GM23248 (cell line): Measurements from ENCODE around the gene PLCB2. TPM values are rescaled to one million over a fixed set of nuclear protein-coding genes. Genes with fewer than 3 reads are reported as not detected.

ENCODE experiments used
- DNase-seq: peaks from one replicate; pipeline ENCODE4 v3.0.0-alpha.2; 2015
- H2AFZ ChIP-seq: fragments of 200-600 bp; sonication (generic); 2 replicates; pipeline ENCODE4 v1.6.1; 2016; ENCODE audit warnings: antibody characterized with exemption
- H3F3A ChIP-seq: fragments of 200-600 bp; sonication (generic); 2 replicates; pipeline ENCODE4 v1.6.1; 2016; ENCODE audit warnings: mild to moderate bottlenecking, antibody characterized with exemption, mixed run types; ENCODE audit not compliant: insufficient read depth
- H3K27ac ChIP-seq: fragments of 200-600 bp; sonication (generic); 2 replicates; pipeline ENCODE4 v1.5.1; 2016; ENCODE audit warnings: mild to moderate bottlenecking
- H3K27me3 ChIP-seq: fragments of 200-600 bp; sonication (generic); replicated peaks from 2 replicates; pipeline ENCODE4 v1.6.1; 2016; ENCODE audit warnings: mild to moderate bottlenecking; ENCODE audit not compliant: insufficient read depth
- H3K36me3 ChIP-seq: fragments of 200-600 bp; sonication (generic); 2 replicates; pipeline ENCODE4 v1.6.1; 2016; ENCODE audit warnings: low read depth, mild to moderate bottlenecking
- H3K4me1 ChIP-seq: fragments of 200-600 bp; sonication (generic); 2 replicates; pipeline ENCODE4 v1.6.1; 2016; ENCODE audit warnings: mild to moderate bottlenecking; ENCODE audit not compliant: insufficient read depth
- H3K4me2 ChIP-seq: fragments of 200-600 bp; sonication (generic); one replicate; pipeline ENCODE4 v1.6.1; 2016; ENCODE audit warnings: mild to moderate bottlenecking; ENCODE audit not compliant: unreplicated experiment
- H3K4me3 ChIP-seq: fragments of 200-600 bp; sonication (generic); 2 replicates; pipeline ENCODE4 v1.5.1; 2016; ENCODE audit warnings: mild to moderate bottlenecking
- H3K79me2 ChIP-seq: fragments of 200-600 bp; sonication (generic); 2 replicates; pipeline ENCODE4 v1.6.1; 2016; ENCODE audit warnings: mild to moderate bottlenecking; ENCODE audit not compliant: insufficient read depth
- H3K9ac ChIP-seq: fragments of 200-600 bp; sonication (generic); 2 replicates; pipeline ENCODE4 v1.6.1; 2016; ENCODE audit warnings: mild to moderate bottlenecking
- H3K9me2 ChIP-seq: fragments of 200-600 bp; sonication (generic); 2 replicates; pipeline ENCODE4 v1.6.1; 2016; ENCODE audit warnings: mixed run types, mild to moderate bottlenecking, moderate library complexity; ENCODE audit not compliant: insufficient read depth
- H3K9me3 ChIP-seq: fragments of 200-600 bp; sonication (generic); one replicate; pipeline ENCODE4 v1.6.1; 2017; ENCODE audit warnings: low read depth
- H4K20me1 ChIP-seq: fragments of 200-600 bp; sonication (generic); 2 replicates; pipeline ENCODE4 v1.6.0; 2016; ENCODE audit not compliant: insufficient read depth
- EZH2 ChIP-seq: fragments of 200-600 bp; sonication (generic); IDR thresholded peaks from 2 replicates; pipeline ENCODE4 v1.6.1; 2018; ENCODE audit warnings: antibody characterized with exemption, mild to moderate bottlenecking; ENCODE audit not compliant: insufficient read depth, poor library complexity, severe bottlenecking
- EZH2phosphoT487 ChIP-seq: fragments of 200-600 bp; sonication (generic); IDR thresholded peaks from 2 replicates; pipeline ENCODE4 v1.6.1; 2018; ENCODE audit warnings: antibody characterized with exemption, moderate library complexity, mild to moderate bottlenecking, low read depth; ENCODE audit not compliant: insufficient read depth
- WGBS, 2 experiments: methylation state at CpG; one replicate each; pipeline ENCODE4 v1.1.6; 2015 to 2017; ENCODE audit warnings: low lambda C conversion rate in 2 of 2, low coverage in 1 of 2; ENCODE audit errors: missing lambda C conversion rate in 2 of 2; 5-methylcytosine and 5-hydroxymethylcytosine counted together
- in situ Hi-C: fragments of 300-500 bp; cut with MboI; formaldehyde crosslinking; loops from 2 replicates; pipeline ENCODE4 v1.15.0; 2020
- polyA plus RNA-seq: library from polyadenylated mRNA; unstranded; fragments of >200 nt; fragmentation: Nextera tagmentation; extraction: Ambion mirVana; gene quantifications from 2 replicates; pipeline ENCODE4 v1.2.1, GENCODE V29; 2016
- total RNA-seq: library from RNA; depleted of rRNA; stranded (reverse); fragments of >200 nt; shearing (Covaris generic); gene quantifications from 2 replicates; pipeline ENCODE4 v1.2.3, GENCODE V29; 2014

The PLCB2 gene
- total and polyA plus RNA-seq, 2 experiments from 2014 or later = 0.54 to 1.1 TPM

DNA sequence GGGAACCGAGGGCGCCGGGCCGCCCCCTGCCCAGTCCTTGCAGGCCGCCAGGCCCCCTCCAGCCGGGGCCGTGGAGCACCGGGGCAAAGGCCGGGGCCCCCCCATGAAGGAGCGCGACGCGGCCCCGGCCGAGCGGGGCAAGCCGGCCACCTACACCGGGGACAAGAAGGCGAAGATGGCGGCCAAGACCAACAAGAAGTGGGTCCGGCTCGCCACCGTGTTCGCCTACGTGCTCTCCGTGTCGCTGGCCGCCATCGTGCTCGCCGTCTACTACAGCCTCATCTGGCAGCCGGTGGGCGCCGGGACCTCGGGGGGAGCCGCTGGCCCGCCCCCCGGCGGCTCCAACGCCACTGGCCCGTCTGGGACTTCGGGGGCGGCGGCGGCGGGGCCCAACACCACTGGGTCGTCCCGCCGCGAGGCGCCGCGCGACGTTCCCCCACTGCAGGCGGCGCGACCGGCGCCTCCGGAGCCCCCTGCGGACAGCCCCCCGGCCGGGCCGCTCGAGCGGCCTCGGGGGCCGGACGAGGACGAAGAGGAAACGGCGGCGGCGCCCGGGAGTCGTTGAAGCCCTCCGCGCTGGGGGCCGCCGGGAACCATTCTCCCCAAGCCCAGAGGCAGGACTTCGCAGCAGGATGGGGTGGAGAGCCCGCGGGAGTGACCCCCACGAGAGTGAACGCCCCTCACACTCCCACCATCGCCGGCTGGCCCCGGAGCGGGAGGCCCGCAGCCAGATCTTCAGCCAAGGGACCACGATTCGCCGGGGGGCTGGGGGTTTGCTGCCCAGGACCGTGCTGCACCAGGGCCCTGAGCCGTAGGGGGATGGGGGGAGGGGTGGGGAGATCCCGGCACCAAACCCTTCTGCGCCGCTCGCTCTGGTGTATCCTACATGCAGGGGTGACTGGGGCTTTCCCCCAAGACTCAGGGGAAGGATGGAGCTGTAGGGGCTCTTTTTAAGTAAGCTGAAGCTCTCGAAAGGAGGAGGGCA lies 16.5 kb upstream of the PLCB2 start:
- peak; percentile 56 for DNase-seq
- TF ChIP-seq EZH2 (no peak), EZH2phosphoT487 (no peak)
- Histone ChIP-seq H2AFZ (peak overlapping the region; percentile 51), H3K4me2 (peak overlapping the region; percentile 74), H3K36me3 (no peaks in the 10 kb centered on the region), H3F3A (peaks cover 20% of the 10 kb centered on the region; the same call in 1 of the 2 replicates), H3K4me1 (peaks cover 38% of the 10 kb centered on the region), H3K9me3 (no peaks in the 10 kb centered on the region), H4K20me1 (no peaks in the 10 kb centered on the region), H3K9me2 (no peaks in the 10 kb centered on the region), H3K4me3 (peak overlapping the region; percentile 76), H3K79me2 (peaks cover 25% of the 10 kb centered on the region), H3K9ac (peak overlapping the region; percentile 65), H3K27ac (no peak overlapping the region), H3K27me3 (no peaks in the 10 kb centered on the region)
- 3 to 5% methylated on average over 45 to 75 of the region's 101 CpGs for whole genome bisulfite sequencing, 2 experiments
- in situ Hi-C loops = no loop called here

DNA sequence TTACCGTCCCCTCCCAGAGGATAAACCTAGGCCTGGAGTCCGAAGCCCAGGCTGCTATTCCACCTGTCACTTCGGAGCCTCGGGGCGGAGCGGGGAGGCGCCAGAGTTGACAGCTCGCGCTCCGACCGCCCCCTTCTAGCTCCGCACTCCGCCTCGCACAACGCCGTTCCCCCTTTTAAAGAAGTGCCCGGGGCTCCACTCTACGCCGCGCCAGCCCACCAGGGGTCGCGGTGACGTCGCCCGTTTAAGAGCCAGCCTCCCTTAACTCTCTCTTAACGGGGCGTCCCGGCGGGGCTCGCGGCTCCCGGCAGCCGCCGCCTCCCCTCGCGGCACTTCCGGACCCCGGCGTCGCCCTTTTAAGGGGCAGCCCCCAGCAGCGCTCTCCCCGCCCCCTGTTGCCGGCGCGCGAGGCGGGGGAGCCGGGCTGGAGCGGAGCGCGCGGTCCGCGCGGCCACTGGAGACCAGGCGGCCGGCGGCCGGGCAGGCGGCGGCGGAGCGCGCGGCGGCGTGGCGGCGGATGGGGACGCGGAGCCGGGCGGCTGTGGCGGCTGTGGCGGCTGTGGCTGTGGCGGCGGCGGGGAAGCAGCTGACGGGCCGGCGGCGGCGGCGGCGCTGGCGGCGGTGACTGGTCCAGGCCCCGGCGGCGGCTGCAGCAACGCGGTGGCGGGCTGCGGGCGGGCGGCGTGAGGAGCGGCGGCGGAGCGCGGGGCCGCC lies 15.7 kb upstream of the PLCB2 start, which contains the start of gene INAFM2:
Gene INAFM2 (plus strand): TSS at position 454 of the 714 bp plus-strand sequence. CDS start 364 bp downstream, outside the sequence.
- WGBS, 2 experiments = 1% methylated on average over 51 to 59 of the region's 103 CpGs
- peaks cover 25% of the 10 kb centered on the region for H3K79me2 ChIP-seq
- no peaks in the 10 kb centered on the region for H3K36me3 ChIP-seq
- no peaks in the 10 kb centered on the region for H3K9me3 ChIP-seq
- H3F3A ChIP-seq = peaks cover 12% of the 10 kb centered on the region; the same call in 1 of the 2 replicates
- peaks cover 30% of the 10 kb centered on the region for H3K4me1 ChIP-seq
- H3K9me2 ChIP-seq = no peaks in the 10 kb centered on the region
- H3K9ac ChIP-seq = peak within 1 kb of the TSS; percentile 65
- peak within 1 kb of the TSS; percentile 74 for H3K4me2 ChIP-seq
- TF ChIP-seq EZH2 (no peak), EZH2phosphoT487 (no peak)
- DNase-seq = peak; percentile 90
- H3K27ac ChIP-seq = no peak within 1 kb of the TSS
- H2AFZ ChIP-seq = peak within 1 kb of the TSS; percentile 67
- no peaks in the 10 kb centered on the region for H4K20me1 ChIP-seq
- H3K27me3 ChIP-seq = no peaks in the 10 kb centered on the region
- peak within 1 kb of the TSS; percentile 76 for H3K4me3 ChIP-seq
- in situ Hi-C loops = no loop called here

DNA sequence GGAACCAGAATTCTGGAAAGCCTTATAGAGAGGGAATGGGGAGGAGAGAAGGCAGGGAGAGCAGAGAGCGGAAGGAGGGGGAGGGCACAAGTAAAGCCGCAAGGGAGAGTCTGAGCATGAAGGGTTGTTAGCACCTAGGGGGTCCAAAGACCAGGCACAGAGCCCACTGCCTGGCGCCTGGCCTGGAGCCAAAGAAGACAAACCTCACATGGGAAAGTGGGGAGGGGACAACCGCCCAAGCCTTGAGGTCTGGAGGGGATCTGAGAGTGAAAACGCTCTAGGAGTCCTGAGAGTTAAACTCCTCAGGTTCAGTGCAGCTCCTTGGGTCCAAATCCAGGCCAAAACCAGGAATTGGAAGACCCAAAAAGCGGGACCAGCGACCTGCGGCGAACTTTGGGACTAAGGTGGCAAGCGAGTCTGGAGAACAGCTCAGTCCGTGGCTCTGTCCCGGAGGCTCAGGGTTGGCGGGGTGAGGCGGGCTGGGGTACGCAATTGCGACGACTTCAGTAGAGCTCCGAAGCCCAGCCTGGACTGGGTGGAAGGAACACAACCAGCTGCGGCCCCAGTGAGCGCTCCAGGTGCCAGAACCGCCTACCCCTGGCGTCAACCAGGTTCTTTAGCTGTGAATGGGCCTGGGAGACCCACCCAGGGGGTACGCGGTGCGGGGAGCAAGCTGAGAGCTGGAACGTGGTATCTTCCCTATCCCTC lies 14.9 kb upstream of the PLCB2 start:
- Histone ChIP-seq H3K36me3 (no peaks in the 10 kb centered on the region), H3F3A (peaks cover 8% of the 10 kb centered on the region; the same call in 1 of the 2 replicates), H3K4me3 (peak overlapping the region; percentile 73), H3K79me2 (peaks cover 25% of the 10 kb centered on the region), H3K27ac (no peak overlapping the region), H3K27me3 (no peaks in the 10 kb centered on the region), H2AFZ (no peak overlapping the region), H4K20me1 (no peaks in the 10 kb centered on the region), H3K9me3 (no peaks in the 10 kb centered on the region), H3K9ac (no peak overlapping the region), H3K9me2 (no peaks in the 10 kb centered on the region), H3K4me2 (peak overlapping the region; percentile 45), H3K4me1 (peaks cover 22% of the 10 kb centered on the region)
- no peak for TF ChIP-seq EZH2phosphoT487
- no peak for TF ChIP-seq EZH2
- in situ Hi-C loops = no loop called here
- no peak for DNase-seq
- 34 to 38% methylated on average over 19 to 26 of the region's 26 CpGs for WGBS, 2 experiments

DNA sequence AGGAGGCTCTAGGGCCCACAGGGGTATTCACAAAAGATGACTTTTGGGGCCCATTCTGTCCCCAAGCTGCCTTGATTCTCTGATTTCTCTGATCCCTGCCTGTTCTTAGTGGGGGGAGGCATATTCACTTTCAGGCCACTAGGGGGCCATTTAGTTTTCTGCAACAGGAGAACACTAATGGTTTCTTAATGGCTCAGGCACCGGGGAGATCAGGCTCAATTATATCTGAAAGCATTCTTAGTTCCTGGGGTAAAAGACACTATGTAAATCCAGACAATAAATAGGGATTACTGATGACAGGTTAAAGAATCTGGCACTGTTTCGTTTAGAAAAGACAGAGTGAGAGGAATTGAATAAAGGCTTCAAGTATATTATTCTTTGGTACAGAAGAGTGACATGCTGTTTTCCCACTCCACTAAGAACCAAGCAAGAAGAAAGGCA lies 13.2 kb upstream of the PLCB2 start:
- no peak overlapping the region for H3K27ac ChIP-seq
- H3K79me2 ChIP-seq = peaks cover 16% of the 10 kb centered on the region
- H3F3A ChIP-seq = peaks cover 8% of the 10 kb centered on the region; the same call in 1 of the 2 replicates
- WGBS, 2 experiments = 0 to 6% methylated on average over 2 of the region's 2 CpGs
- no peak overlapping the region for H3K4me3 ChIP-seq
- in situ Hi-C loops = no loop called here
- H3K4me1 ChIP-seq = peaks cover 11% of the 10 kb centered on the region
- H3K36me3 ChIP-seq = no peaks in the 10 kb centered on the region
- DNase-seq = peak; percentile 81
- H4K20me1 ChIP-seq = no peaks in the 10 kb centered on the region
- H3K9ac ChIP-seq = no peak overlapping the region
- no peaks in the 10 kb centered on the region for H3K9me3 ChIP-seq
- no peaks in the 10 kb centered on the region for H3K9me2 ChIP-seq
- H2AFZ ChIP-seq = no peak overlapping the region
- no peaks in the 10 kb centered on the region for H3K27me3 ChIP-seq
- H3K4me2 ChIP-seq = no peak overlapping the region
- TF ChIP-seq EZH2 (no peak), EZH2phosphoT487 (no peak)
